DOHH2 (cell line): ENCODE results near the gene BATF3.

Experiments used
- CTCF ChIP-seq: fragments of 200-600 bp; sonication (generic); IDR thresholded peaks from one replicate; pipeline ENCODE4 v1.5.1; 2014; ENCODE audit warnings: antibody characterized with exemption, mild to moderate bottlenecking, low read depth, low read length; ENCODE audit not compliant: poor library complexity, severe bottlenecking
- EZH2phosphoT487 ChIP-seq: fragments of 200-600 bp; sonication (generic); IDR thresholded peaks from 2 replicates; pipeline ENCODE4 v1.6.1; 2017; ENCODE audit warnings: borderline replicate concordance, mild to moderate bottlenecking, antibody characterized with exemption, low read length, moderate library complexity, mixed read lengths

GRCh38 chr1:212699104-212699624 lies 476 bp downstream of the BATF3 start:
- peak; percentile 62 for TF ChIP-seq CTCF
- TF ChIP-seq EZH2phosphoT487 = peak; percentile 84; the same call in 1 of the 2 replicates
